ENCODE data around the gene BMP10.

BMP10 gene

DNA sequence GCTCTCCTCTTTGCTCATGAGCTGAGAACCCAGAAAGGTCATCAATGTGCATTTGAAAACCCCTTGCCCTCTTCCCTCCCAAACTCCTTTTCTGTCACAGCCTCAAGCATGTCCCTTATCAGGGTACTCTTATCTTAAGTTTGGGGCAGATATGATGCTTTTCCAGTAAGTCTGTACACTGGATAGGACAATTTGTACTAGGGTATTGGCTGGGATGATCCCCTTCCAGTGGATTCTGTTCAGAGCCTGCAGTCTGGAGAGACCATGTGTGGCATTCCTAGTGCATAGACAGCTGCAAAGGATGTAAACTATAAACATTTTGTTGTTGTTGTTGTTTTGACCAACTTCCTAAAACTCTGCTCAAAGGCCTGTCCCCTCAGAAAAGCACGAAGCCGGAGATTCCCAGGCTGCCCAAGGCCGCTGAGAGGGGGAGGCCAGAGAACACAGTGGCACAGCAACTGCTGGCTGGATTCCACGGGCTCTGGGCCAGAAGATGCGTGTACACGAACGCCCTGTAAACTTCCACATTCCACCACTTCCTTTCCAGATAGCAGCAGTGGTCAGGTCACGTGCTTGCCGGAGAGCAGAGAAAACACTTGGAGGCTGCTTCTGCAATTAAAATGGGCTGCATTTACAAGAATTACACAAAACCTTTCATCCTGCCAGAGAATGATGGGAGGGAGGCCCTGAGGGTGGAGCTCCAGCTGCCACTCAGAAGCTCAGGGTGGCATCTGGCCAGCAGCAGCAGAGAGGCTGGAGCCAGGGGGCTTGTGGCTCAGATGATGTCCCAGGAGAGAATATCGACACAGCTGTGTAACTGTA lies 42.1 kb downstream of the BMP10 start:
- TF ChIP-seq, protein P1, sequence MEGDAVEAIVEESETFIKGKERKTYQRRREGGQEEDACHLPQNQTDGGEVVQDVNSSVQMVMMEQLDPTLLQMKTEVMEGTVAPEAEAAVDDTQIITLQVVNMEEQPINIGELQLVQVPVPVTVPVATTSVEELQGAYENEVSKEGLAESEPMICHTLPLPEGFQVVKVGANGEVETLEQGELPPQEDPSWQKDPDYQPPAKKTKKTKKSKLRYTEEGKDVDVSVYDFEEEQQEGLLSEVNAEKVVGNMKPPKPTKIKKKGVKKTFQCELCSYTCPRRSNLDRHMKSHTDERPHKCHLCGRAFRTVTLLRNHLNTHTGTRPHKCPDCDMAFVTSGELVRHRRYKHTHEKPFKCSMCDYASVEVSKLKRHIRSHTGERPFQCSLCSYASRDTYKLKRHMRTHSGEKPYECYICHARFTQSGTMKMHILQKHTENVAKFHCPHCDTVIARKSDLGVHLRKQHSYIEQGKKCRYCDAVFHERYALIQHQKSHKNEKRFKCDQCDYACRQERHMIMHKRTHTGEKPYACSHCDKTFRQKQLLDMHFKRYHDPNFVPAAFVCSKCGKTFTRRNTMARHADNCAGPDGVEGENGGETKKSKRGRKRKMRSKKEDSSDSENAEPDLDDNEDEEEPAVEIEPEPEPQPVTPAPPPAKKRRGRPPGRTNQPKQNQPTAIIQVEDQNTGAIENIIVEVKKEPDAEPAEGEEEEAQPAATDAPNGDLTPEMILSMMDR (IDR thresholded peaks at IDR 0.05) = no peak

DNA sequence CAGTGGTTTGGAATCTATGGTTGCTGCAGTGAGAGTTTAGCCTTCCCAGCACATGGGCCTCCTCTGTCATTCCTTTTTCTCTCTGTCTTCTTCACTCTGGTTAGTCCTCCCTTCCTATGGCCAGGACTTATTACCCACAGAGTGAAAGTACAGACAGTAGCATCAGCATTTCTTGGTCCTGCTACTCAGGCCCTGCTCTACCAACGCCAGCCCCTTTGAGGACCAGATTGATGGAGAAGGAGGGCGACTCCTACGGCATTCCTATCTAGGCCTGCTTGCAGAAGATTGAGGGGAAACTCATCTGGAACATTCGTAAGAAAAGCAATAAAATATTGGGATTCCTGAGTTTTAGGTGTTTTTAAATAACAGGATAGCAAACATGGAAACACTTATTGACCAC lies 43.5 kb downstream of the BMP10 start:
- TF ChIP-seq, protein P1 (IDR thresholded peaks at IDR 0.05) = no peak

DNA sequence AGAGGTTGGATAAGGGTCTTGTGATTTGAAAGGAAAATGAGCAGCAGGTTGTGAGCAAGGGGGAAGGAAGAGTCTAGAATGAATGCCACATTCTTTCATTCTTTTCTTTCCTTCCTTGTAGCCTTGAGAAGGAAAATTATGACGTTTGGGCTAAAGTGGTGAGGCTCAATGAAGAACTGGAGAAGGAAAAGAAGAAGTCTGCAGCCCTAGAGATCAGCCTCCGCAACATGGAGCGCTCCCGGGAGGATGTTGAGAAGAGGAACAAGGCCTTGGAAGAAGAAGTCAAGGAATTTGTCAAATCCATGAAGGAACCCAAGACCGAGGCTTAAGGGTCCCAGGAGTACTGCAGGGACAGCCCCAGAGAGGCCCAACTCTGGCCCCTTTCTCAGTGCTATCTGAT lies 45.3 kb downstream of the BMP10 start:
- TF ChIP-seq, protein P1 (IDR thresholded peaks at IDR 0.05) = no peak

DNA sequence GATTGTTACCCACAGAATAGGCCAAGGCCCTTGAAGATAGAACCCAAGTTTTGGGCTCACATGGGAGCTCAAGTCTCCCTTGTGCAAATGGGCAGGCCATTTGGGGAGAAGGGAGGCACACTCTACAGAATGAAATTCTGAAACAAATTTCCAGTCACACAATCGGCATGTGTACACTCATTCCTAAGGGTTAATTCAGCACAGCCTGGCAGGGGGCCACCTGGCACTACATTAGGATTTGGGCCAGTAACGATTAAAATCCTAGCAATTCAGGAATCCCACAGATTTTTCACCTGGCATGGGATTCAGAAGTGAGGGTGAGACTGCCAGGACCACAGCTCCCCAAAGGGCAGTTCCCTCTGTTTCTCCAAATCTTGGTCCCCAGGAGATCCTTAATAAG lies 46.4 kb downstream of the BMP10 start:
- TF ChIP-seq, protein P1 (IDR thresholded peaks at IDR 0.05) = no peak

DNA sequence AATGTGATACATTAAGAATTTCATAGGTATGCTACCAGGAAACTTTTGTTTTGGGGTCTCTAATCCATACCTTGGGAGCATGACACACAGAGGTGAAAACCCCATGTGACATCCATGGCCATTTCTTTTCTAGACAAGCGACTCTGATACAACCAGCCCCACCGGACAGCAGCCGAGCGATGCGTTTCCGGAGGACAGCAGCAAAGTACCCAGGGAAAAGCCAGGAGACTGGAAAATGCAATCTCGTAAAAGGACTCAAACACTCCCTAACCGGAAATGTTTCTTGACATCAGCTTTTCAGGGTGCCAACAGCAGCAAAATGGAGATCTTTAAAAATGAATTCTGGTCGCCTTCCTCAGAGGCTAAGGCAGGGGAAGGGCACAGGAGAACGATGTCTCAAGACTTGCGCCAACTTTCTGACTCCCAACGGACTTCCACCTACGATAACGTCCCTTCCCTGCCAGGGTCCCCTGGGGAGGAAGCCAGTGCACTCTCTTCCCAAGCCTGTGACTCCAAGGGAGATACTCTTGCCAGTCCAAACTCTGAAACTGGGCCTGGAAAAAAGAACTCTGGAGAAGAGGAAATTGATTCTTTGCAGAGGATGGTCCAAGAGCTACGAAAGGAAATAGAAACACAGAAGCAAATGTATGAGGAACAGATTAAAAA lies 48.9 kb downstream of the BMP10 start:
- TF ChIP-seq, protein P1 (IDR thresholded peaks at IDR 0.05) = no peak

DNA sequence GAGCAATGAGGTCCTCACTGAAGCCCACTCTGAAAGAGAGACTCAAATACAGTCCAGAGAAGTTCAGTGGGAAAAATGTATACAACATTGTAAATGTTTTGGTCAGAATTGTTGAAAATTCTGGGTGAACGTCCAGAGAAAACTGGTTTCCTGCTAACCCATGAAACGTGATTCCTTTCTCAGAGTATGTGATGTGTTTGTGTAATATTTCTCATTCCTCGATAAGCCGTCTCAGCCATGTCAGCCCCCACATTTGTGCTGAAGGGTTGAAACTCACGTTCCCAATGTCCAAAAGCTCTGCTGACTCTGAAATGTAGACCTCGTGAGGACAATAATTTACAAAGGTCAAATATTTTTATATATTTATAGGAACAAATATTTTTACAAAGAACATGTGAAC lies 51.6 kb downstream of the BMP10 start:
- TF ChIP-seq, protein P1 (IDR thresholded peaks at IDR 0.05) = no peak

GRCh38 chr2:68817306-68817705 lies 53.9 kb downstream of the BMP10 start:
- TF ChIP-seq, protein P1 (IDR thresholded peaks at IDR 0.05) = no peak
